IPS-18a (cell line): ENCODE measurements around the gene FAM9A.
"Not testable (repeated sequence)": the region's sequence is repeated elsewhere in the genome, so short reads cannot be mapped to it uniquely, and the experiment has no call there.

ENCODE experiments used
- H3K27ac ChIP-seq: one replicate; pipeline ENCODE4 v1.5.1; 2013; ENCODE audit warnings: low read length
- H3K27me3 ChIP-seq: one replicate; pipeline ENCODE4 v1.6.1; 2013; ENCODE audit warnings: mild to moderate bottlenecking, low read length; ENCODE audit not compliant: control insufficient read depth, insufficient read depth
- H3K36me3 ChIP-seq: one replicate; pipeline ENCODE4 v1.6.1; 2013; ENCODE audit warnings: low read depth, low read length; ENCODE audit not compliant: control insufficient read depth
- H3K4me1 ChIP-seq: one replicate; pipeline ENCODE4 v1.6.1; 2013; ENCODE audit warnings: low read depth, low read length; ENCODE audit not compliant: control insufficient read depth
- H3K4me3 ChIP-seq: one replicate; pipeline ENCODE4 v1.5.1; 2013; ENCODE audit warnings: low read length
- H3K9ac ChIP-seq: one replicate; pipeline ENCODE4 v1.6.1; 2013; ENCODE audit warnings: mild to moderate bottlenecking, low read length, moderate library complexity
- H3K9me3 ChIP-seq: one replicate; pipeline ENCODE4 v1.6.1; 2013; ENCODE audit warnings: low read depth, low read length; ENCODE audit not compliant: control insufficient read depth

FAM9A gene

GRCh38 chrX:8800351-8800750 lies 832 bp downstream of the FAM9A start:
- H3K27ac ChIP-seq, H3K27me3 ChIP-seq, H3K4me3 ChIP-seq, H3K4me1 ChIP-seq, H3K9ac ChIP-seq, H3K36me3 ChIP-seq, H3K9me3 ChIP-seq: not testable (repeated sequence)

GRCh38 chrX:8799281-8799680 lies 1.9 kb downstream of the FAM9A start:
- not testable (repeated sequence) for H3K36me3 ChIP-seq

GRCh38 chrX:8798702-8799101 lies 2.5 kb downstream of the FAM9A start:
- H3K9me3 ChIP-seq, H3K36me3 ChIP-seq, H3K4me1 ChIP-seq, H3K4me3 ChIP-seq, H3K27me3 ChIP-seq, H3K9ac ChIP-seq, H3K27ac ChIP-seq: not testable (repeated sequence)

More at GRCh38 chrX:8799281-8799680, 1.9 kb downstream of the FAM9A start:
- not testable (repeated sequence) for H3K27me3 ChIP-seq, H3K4me3 ChIP-seq, H3K4me1 ChIP-seq, H3K27ac ChIP-seq, H3K9ac ChIP-seq, H3K9me3 ChIP-seq

GRCh38 chrX:8787119-8787518 lies 14.1 kb downstream of the FAM9A start:
- not testable (repeated sequence) for H3K36me3 ChIP-seq, H3K9me3 ChIP-seq, H3K4me3 ChIP-seq, H3K9ac ChIP-seq, H3K27me3 ChIP-seq, H3K27ac ChIP-seq, H3K4me1 ChIP-seq

- no peaks in the 10 kb centered on the region for H3K9me3 ChIP-seq
- H3K27ac ChIP-seq, result no peak overlapping the region
- no peak overlapping the region for H3K4me3 ChIP-seq
- no peaks in the 10 kb centered on the region for H3K36me3 ChIP-seq
- peaks cover 4% of the 10 kb centered on the region for H3K4me1 ChIP-seq
- H3K27me3 ChIP-seq, result no peaks in the 10 kb centered on the region
- no peak overlapping the region for H3K9ac ChIP-seq
Observed at GRCh38 chrX:8784162-8784561, 17.0 kb downstream of the FAM9A start.

- H3K4me3 ChIP-seq, result no peak overlapping the region
- H3K4me1 ChIP-seq, result peaks cover 4% of the 10 kb centered on the region
- no peak overlapping the region for H3K27ac ChIP-seq
- H3K9ac ChIP-seq, result no peak overlapping the region
- no peaks in the 10 kb centered on the region for H3K9me3 ChIP-seq
- H3K27me3 ChIP-seq, result no peaks in the 10 kb centered on the region
- no peaks in the 10 kb centered on the region for H3K36me3 ChIP-seq
Observed at GRCh38 chrX:8783714-8784098, 17.5 kb downstream of the FAM9A start.

GRCh38 chrX:8783097-8783713 lies 18.0 kb downstream of the FAM9A start:
- Histone ChIP-seq H3K27ac (no peak overlapping the region), H3K4me1 (peaks cover 4% of the 10 kb centered on the region), H3K27me3 (no peaks in the 10 kb centered on the region), H3K9ac (no peak overlapping the region), H3K36me3 (no peaks in the 10 kb centered on the region), H3K4me3 (no peak overlapping the region), H3K9me3 (no peaks in the 10 kb centered on the region)

- Histone ChIP-seq H3K27ac (no peak overlapping the region), H3K27me3 (no peaks in the 10 kb centered on the region), H3K4me1 (peaks cover 4% of the 10 kb centered on the region), H3K36me3 (no peaks in the 10 kb centered on the region), H3K9ac (no peak overlapping the region), H3K9me3 (no peaks in the 10 kb centered on the region), H3K4me3 (no peak overlapping the region)
Observed at GRCh38 chrX:8782595-8782994, 18.6 kb downstream of the FAM9A start.

GRCh38 chrX:8781921-8782320 lies 19.3 kb downstream of the FAM9A start:
- not testable (repeated sequence) for H3K4me1 ChIP-seq, H3K9ac ChIP-seq

GRCh38 chrX:8773117-8773516 lies 28.1 kb downstream of the FAM9A start:
- no peak overlapping the region for H3K27ac ChIP-seq
- no peaks in the 10 kb centered on the region for H3K27me3 ChIP-seq
- H3K36me3 ChIP-seq, result no peaks in the 10 kb centered on the region
- no peak overlapping the region for H3K4me3 ChIP-seq
- H3K4me1 ChIP-seq, result no peaks in the 10 kb centered on the region
- no peak overlapping the region for H3K9ac ChIP-seq
- H3K9me3 ChIP-seq, result no peaks in the 10 kb centered on the region

More at GRCh38 chrX:8781921-8782320, 19.3 kb downstream of the FAM9A start:
- not testable (repeated sequence) for H3K27me3 ChIP-seq, H3K4me3 ChIP-seq, H3K9me3 ChIP-seq, H3K27ac ChIP-seq, H3K36me3 ChIP-seq

GRCh38 chrX:8760021-8760420 lies 41.2 kb downstream of the FAM9A start:
- Histone ChIP-seq H3K4me3 (no peak overlapping the region), H3K27ac (no peak overlapping the region), H3K4me1 (no peaks in the 10 kb centered on the region), H3K36me3 (no peaks in the 10 kb centered on the region), H3K27me3 (no peaks in the 10 kb centered on the region), H3K9ac (no peak overlapping the region), H3K9me3 (no peaks in the 10 kb centered on the region)

- H3K9ac ChIP-seq, H3K9me3 ChIP-seq, H3K27ac ChIP-seq, H3K4me1 ChIP-seq, H3K36me3 ChIP-seq, H3K27me3 ChIP-seq, H3K4me3 ChIP-seq: not testable (repeated sequence)
Observed at GRCh38 chrX:8758706-8759105, 42.5 kb downstream of the FAM9A start.
